Left renal cortex interstitium (tissue), 4 donors: ENCODE results near the gene PPFIBP2. TPM values are rescaled to one million over a fixed set of nuclear protein-coding genes. Genes with fewer than 3 reads are reported as not detected.

Experiments used
- DNase-seq, 4 donors: peaks; one replicate each; pipeline ENCODE4 v3.0.0-alpha.2; 2013; ENCODE audit warnings: low read depth in 4 of 4, low spot score in 2 of 4, missing footprints in 1 of 4
- polyA plus RNA-seq, 4 donors: library from polyadenylated mRNA; unstranded; fragments of 120-200 nt; gene quantifications; one replicate each; pipeline ENCODE4 v1.2.1, GENCODE V29; 2013; ENCODE audit not compliant: insufficient read length in 4 of 4

The PPFIBP2 gene
- polyA plus RNA-seq, 4 donors, result 38.2 to 73.3 (median 61.1) TPM

DNA sequence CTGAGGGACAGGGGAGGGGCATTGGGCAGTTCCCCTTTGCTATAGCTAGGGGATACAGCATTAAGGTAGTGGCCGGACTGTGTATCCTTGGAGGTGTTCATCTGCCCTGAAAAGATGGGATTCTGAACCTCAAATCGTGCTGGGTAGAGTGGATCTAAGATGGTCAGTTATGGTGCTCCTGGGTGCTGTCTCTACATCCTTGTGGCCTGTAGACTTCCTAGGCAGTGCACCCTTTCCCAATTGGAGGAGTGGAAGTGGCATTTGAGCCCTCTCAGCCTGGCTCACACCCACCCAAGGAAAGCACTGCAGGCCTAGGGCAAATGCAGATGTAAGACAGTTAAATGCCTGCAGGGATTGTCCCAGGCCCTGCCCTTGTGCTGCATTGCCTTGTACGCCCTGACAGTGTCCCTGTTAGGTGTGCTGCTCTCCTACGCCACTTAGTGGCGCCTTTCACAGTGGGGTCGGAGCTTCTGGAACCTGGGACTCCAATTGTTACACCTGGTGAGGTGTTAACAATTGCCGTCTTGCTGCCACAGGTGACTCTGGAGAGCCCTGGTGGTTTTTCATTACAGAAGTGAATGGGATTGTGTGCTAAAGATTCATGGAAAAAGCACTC lies 35.0 kb downstream of the PPFIBP2 start:
- no peak for DNase-seq

DNA sequence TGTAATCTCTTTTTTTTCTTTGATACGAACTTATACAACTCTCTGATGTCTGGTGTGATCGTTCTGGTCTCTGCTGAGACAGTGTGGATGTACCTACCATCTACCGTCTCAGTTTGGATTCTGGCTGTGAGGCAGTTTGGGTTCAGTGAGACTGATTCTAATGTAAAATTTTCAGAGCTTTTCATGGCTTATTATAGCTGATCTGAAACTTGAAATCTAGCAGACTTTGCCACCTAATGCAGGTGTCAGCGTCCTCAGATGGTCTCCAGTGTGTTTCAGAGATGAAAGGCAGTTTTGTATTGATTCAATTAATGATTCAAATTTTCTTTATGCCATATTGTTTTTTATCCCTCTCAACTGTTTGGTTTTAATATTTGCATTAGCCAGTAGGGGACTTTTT lies 35.9 kb downstream of the PPFIBP2 start:
- DNase-seq, result no peak

DNA sequence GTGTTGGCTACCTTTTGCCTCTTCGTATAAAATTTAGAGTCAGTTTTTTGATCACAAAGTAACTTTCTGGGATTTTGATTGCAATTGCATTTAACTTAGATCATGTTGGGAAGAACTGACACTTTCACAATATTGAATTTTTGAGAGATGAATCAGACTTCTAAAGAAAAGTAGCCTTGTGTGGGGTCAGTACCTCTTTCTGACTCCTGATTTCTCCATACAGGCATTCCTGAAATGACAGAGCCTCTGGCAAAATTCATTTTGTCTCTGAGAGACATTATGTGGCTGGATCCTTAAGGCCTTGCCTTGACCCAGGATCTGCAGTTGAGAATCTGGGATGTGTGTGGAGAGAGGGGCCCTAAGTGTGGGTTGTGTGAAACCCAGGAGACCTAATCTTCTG lies 37.8 kb downstream of the PPFIBP2 start:
- no peak for DNase-seq

DNA sequence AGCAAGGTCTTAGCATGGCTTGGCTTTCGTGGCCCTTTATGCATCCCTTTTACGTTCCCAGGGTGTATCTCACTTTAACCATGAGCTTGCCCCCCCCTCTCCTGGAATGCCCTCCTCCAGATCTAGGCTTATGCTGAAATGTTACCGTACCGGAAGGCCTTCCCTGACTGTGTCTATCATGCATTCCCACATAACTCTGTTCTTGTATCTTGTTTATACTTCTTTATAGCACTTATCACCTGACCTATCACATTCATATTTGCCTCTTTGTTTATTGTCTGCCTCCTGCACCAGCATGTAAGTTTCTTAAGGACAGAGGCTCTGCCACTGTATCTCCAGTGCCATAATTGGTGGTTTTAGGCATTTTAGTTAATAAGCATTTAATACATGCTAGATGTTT lies 38.9 kb downstream of the PPFIBP2 start:
- no peak for DNase-seq

DNA sequence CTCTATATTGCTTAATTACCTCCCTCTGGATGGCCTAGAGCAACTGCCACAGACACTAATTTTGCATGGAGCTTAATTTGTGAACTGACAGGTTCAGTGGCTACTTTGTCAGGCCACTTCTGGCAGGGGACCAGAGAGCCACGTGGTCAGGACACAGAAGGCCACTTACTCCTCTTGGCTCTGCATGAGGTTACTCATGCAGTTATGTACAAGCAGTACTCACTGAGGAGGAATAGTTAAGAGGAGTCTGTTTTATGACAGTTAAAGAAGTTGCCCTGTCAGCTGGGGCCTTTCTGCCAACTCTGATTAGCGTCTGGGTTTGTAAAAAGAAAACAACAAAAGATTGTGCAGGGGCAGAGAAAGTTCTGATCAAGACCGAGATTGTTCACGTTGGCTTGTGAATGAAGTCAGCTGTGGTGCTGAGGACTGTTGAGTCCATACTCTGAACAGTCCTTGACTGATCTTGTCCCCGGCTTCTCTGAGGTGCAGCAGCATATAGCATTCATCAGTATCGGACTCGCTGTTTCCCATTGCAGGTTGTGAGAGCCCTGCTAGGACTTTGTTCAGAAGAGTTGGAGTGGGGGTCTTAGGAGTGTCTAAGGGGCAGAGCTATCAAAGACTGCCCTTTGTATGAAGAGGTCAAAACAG lies 41.4 kb downstream of the PPFIBP2 start:
- no peak for DNase-seq

DNA sequence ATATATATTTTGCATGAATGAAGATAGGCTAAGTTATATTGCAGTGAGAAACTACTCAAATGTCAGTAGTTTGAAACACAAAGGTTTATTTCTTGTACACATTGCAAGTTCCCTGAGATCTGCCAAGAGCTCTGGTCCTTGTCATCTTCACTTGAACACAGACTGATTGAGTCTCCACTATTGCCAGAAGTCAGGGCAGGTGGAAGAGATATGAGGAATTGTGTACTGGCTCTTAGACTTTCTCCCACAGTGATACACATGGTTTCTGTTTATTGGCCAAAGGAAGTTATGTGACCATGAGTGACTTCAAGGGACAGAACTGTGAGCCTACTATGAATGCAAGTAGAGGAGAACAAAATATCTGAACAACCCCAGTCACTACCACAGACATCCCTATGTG lies 44.2 kb downstream of the PPFIBP2 start:
- no peak for DNase-seq

DNA sequence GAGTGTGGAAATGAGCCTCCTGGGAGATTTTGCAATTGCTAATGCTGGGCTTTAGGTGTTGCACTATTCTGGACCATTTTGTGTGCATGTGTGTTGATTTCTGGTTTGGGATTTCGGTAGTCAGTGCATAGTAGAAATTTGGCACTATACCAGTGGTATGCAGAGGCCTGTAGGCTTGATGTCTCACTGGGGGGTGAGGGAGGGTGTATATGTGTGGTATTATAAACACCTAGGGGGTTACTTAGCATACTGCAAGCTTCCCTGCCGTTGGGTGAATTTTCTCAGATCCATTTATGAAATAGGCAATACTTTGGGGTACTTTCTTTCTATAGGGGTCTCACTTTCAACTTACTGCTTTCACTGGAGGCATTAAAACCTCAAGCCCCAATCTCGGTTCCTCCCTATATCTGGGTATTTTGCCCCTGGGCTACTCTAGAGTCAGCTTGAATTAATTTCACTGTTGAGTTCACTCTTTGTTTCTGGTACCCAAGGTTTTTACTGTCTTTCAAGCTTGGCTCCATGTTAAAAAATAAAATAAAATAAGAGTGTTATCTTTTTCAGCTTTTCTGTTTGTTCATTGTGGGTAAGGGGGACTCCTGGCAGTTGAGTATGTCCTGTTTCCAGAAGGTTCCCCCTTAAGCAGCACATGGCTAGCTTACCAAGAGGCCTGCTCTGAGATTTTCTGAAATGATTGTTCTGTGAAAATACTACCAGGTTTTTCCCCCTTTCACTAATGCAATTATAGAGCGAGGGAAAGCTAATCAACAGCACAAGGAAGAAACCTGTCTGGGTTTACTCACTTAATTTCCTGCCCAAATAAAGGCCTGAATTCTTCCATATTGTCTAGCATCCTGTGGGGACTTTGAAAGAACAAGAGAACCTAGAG lies 45.8 kb downstream of the PPFIBP2 start:
- no peak for DNase-seq

DNA sequence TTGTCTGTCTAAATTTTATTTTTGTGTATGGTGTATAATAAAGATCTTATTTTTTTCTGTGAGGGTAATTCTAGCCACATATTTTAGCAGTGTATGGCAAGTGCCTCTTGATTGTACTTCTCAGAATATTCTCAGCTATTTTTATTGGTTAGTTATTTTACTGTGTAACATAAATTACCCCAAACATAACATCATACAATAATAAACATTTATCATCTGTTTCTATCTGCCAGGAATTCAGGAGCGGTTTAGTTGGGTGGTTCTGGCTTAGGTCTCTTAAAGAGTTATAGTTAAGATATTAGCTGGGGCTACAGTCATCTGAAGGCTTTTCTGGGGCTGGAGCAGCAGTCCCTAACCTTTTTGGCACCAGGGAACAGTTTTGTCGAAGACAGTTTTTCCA lies 47.8 kb downstream of the PPFIBP2 start:
- no peak for DNase-seq

DNA sequence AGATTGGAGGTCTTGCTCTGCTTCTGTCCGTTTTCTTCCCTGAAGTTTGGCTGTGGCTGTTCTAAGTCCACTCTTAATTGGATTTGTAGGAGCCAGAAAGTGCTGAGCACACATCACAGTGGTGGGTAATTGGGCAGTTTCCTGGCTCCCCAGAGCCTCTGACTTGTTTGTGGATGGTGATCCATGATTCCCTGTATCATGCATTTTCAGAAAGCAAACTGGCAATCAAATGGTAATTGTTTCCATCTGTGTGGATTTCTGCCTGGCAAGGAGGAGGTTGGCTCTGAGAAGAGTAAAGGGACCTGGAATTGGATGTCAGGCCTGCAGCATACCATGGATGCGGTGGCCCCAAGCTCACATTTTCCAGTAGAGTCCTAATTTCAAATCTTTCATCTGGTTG lies 49.5 kb downstream of the PPFIBP2 start:
- no peak for DNase-seq

DNA sequence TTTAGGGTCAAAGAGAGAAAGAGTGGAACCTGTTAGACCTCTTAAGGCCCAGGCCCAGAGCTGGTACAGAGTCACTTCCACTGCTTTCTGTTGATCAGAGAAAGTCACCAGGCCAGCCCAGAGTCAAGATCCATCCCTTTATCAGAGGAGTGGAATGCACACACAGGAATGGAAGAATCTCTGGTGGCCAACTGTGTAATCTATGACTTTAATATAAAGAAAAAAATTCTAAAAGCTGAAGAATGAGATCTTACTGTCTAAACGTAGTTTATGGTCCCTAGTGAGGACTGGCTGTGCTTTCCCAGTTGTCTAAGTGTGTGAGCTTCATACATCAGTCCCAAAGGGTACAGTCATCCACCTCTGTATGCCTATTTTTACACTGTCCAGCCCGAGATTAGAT lies 51.0 kb downstream of the PPFIBP2 start:
- no peak for DNase-seq

DNA sequence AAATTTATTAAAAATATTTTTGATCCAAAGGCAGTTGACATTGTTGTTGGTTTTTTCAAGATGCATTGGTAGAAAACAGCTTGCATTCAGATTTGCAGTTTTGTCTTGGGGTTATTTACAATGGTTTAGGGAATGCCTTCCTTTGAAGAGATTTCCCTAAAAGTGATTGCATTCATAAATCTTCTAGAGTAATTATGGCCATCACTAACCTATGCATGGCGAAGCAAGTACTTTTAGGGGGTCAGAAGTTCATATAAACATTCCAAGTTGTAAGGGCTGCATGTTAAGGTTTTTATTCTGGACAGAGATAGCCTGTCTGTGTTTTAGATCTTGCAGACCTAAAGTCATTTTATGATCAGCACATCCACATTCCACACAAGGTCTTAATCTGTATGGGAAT lies 53.5 kb downstream of the PPFIBP2 start:
- no peak for DNase-seq

DNA sequence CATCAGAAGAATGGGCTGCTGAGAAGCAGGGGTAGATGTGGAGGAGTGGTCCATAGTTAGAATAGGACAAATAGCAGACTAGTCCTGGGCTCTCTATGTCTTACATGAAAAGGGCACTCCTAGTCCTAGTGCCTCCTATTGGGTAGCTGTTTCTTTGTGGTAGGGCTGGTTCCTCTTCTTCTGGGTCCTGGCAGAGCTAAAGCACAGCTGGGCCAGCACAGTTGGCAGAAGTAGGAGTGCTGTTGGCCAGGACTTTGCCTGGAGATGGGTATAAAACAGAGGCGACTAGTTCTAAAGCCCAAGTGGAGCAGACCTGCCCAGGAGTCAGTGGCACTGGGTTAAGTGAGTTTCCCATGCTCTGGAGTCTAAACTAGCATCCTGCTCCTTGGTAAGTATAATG lies 55.2 kb downstream of the PPFIBP2 start:
- no peak for DNase-seq

DNA sequence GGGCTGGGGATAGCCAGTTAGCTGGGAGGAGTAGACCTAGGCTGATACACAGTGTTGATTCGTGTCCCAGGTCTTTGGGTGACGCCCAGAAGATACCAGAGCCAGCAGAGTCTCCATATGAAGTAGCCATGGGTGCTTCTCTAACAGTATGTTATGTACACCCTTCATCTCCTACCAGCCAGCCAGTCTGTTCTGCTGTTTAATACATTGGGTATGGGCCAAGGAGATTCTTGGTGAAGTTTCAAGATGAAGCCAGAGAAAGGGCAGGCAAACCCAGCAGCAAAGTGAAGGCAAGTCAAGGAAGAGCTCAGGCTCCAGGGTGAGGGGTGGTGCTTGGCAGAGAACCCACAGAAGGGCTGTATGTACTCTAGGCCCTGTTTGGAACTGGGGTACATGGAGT lies 56.4 kb downstream of the PPFIBP2 start:
- no peak for DNase-seq

DNA sequence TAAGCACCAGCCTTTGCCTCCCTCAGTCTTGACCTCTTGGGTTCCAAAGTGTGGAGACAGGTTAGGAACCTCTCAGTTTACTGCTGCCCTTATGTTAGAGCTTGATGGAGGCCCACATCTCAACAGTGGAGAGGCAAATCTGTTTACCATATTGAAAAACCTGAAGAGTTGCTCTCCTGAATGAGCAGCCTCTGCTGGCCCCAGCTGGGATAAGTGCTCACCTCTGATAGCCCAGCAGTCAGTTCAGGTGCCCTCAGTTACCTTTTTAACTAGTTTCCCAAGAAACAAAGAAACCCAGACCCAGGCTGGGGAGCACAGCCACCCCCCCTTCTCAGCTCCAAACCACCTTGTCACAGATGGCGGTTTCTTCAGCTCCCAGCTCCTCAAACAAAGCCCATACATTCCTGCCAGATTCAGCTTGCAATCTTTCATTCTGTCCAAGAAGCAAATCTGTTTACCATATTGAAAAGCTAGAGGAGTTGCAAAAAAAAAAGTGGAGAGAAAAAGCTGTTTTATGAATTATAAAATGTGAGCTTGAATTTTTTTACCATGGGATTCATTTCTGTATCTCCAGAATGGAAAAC lies 57.2 kb downstream of the PPFIBP2 start:
- DNase-seq, result no peak

DNA sequence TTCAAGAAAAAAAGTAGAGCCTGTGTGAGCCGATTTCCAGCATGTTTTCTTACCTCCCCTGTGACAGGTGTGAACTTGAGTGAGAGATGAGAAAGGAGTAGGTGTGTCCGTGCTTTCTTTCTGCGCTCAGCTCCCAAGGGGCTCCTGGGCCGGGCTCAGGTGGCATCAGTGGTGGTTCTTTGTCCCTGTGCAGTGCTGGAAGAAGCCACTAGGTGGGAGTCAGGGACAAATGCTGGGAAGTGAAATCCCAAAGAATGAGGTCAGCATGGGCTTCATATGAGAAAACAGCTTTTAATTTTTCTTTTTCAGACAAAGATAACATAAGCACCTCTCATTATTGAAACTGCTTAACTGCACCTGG lies 57.8 kb downstream of the PPFIBP2 start:
- DNase-seq, result peak in 2 of 4 donors; percentile 66 to 79

DNA sequence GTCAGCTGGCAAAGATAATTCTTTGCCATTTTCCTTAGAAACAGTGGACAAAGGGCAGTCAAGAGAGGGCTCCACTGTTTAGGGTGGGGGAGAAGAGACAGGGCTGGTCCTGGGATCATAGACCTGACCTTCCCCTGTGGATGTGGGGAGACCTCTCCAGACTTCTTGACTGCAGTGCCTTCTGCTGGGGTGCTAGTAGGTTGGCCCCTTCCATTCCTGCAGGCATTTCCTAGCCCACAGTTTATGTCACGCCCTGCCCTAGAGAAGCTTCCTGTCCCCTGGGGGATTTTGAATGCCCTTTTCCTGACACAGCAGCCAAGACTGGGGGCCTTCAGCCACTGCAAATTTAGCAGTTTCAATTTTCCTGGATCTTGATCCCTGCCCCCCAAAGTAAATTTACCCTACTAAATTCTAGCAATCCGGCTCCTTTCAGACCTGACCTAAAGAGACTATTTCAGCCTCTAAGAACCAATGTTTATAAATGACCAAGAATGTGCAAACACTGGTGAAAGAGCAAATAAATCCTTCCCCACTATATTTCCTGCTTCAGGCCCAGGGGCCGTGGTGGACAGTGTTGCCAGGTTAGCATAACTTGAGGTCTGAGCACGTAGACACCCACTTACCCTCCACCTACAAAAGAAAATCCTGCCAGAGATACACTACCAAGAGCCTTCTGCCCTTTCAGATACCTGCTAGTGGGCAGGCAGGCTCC lies 58.4 kb downstream of the PPFIBP2 start:
- DNase-seq, result no peak

DNA sequence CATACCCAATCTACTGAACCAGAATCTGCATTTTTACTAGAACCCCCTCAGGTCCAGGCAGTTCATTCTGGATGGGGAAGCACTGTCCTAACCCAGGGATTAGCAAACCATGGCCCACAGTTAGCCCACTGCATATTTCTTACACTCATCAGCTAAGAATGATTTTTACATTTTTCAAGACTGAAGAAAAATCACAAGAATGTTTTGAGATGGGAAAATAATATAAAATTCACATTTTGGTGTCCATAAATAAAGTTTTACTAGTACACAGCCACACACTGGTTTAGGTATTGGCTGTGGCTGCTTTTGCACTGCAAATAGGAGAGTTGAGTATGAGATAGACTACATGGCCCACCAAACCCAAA lies 59.4 kb downstream of the PPFIBP2 start:
- DNase-seq, result no peak

DNA sequence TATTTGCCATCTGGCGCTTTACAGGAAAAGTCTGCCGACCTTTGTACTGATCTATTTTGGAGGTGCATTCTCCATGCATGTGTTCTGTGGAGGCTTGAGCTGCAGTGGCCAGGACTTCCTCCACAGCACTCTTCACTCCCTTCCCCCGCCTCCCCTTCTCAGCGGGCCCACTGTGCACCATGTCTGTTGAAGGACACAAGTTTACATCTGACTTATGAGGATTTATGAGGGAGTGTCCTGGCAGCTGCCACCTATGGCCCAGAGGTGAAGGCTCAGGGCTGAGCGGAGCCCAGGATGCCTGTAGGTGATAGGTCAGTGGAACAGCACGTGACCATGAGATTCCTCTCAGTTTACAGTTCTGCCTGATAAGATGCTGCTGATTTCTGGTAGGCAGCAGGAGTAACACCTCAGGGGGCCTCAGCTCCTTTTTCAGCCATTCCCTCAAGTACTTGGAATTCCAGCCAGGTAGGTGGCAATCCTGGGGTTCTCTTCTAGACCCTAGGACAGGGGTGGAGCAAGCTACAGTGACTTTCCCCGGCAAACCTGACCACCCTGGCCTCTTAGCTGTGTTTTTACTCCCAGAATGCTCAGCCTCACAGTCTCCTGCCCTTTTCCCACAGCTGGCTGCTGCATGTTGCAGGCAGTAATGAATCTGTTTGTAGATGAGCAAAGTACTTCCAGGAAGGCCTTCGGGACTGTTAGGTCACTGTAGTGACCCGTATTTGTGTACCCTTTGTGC lies 59.9 kb downstream of the PPFIBP2 start:
- no peak for DNase-seq

DNA sequence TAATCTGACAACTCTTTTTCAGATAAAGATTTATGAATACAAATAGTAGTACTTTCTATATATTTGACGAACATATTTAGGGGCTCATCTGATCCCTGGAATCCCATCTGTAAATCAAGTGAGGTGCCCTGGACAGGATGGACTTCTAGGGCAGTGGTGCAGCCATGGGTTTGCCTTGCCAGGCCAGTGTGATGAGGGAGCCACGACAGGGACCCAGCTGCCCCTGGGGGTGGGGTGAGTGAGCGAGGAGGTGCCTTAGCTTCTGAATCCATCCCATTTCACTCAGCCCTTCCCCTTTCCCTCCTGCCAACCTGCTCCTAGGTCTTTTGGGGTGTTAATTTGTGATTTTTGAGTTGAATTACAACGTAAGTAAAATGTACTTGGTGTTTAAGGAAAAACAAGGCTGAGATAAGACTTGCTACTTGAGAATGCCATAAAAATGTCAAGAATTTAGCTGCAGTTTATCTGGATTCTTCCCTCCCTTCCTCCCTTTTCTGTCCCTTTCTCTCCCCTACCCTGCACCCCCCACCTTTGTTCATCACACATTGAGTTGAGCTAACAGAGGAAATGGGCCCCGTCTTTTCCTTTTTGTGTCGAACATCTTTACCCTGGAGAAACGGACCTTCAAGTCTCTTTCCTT lies 60.8 kb downstream of the PPFIBP2 start:
- DNase-seq, result no peak
